HG03565 (cell line): ENCODE results near the gene ANGPTL2.

Source experiments
- ATAC-seq: cut with Tn5 transposase; IDR thresholded peaks from one replicate; pipeline ENCODE4 v1.9.1; 2021; ENCODE audit warnings: mild to moderate bottlenecking, moderate library complexity; ENCODE audit not compliant: unreplicated experiment

Gene ANGPTL2

DNA sequence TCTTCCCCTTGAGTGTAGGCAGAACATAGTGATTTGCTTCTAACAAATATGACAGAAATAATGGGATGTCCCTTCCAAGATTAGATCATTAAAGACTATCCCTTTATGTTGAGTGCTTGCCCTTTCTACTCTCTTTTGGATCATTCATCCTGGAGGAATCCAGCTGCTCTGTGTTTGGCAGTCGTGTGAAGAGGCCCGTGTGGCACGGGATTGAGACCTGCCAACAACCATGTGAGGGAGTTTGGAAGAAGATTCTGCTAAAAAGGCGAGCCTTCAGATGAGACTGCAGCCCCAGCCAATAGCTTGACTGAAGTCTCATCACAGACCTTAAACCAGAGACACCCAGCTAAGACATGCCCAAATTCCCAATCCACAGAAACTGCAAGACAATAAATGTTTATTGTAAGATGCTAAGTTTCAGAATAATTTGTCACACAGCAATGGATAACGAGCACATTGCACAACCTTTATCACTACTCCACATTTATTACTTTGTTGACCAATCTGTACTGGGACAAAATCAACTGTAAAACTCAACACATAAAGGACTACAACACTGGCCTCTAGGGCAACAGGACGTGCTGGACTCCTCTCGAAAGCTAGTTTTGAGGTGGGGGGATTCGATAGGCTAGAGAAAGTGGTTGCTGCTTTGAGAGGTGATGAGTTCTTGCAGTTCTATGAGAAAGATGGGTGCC, 42.8 kb downstream of the ANGPTL2 start:
- no peak for ATAC-seq

- ATAC-seq, result no peak
Observed at GRCh38 chr9:127078988-127079387, 43.4 kb downstream of the ANGPTL2 start.

- ATAC-seq, result no peak
Observed at GRCh38 chr9:127078336-127078735, 44.1 kb downstream of the ANGPTL2 start.

DNA sequence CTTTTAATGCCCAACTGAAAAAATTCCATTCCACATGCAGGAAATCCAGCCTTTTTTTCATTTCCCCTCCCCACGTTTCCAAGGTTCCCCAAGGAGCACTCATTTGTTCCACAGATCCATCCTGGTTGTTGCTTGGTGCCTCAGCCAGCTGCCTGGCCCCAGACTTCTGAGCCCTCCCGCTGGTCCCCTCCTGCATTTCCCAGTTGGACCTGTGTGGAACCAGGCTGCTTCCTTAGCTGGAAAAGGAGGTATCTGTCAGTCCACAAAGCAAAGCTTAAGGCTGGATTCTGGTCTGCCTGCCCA, 44.8 kb downstream of the ANGPTL2 start:
- no peak for ATAC-seq

- no peak for ATAC-seq
Observed at GRCh38 chr9:127076860-127077643, 45.4 kb downstream of the ANGPTL2 start.

- ATAC-seq, result no peak
Observed at GRCh38 chr9:127075624-127076372, 46.6 kb downstream of the ANGPTL2 start.

- ATAC-seq, result no peak
Observed at GRCh38 chr9:127074561-127075548, 47.6 kb downstream of the ANGPTL2 start.

DNA sequence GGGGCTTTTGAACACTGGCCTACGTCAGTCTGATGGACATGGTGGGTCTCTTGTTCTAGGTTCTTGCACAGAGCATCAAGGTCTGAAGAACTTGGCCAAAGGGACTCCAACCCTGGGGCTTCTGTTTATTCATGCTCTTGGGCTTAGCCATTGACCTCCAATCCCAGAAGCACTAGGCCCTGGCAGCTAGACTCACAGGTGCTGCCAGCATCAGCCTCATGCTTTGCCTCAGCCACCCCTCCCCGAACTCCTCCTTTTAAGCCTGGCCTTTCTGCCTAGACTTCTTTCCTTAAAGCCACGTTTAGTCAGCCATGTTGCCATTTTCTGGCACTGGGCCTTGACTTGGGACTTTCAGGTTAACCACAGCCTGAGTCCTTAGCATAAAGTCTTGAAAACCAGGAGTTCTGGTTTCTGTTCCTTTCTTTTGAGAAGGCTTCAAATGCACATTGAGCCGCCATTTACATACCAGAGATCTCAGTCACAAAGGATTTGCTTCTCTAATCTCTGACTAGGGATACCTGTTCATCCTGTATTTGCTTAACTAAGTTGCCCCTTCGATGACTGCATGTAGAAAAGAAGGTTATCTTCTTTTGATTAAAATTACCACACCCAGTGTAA, 54.7 kb downstream of the ANGPTL2 start:
- no peak for ATAC-seq

GRCh38 chr9:127066851-127067136, 55.6 kb downstream of the ANGPTL2 start:
- no peak for ATAC-seq

DNA sequence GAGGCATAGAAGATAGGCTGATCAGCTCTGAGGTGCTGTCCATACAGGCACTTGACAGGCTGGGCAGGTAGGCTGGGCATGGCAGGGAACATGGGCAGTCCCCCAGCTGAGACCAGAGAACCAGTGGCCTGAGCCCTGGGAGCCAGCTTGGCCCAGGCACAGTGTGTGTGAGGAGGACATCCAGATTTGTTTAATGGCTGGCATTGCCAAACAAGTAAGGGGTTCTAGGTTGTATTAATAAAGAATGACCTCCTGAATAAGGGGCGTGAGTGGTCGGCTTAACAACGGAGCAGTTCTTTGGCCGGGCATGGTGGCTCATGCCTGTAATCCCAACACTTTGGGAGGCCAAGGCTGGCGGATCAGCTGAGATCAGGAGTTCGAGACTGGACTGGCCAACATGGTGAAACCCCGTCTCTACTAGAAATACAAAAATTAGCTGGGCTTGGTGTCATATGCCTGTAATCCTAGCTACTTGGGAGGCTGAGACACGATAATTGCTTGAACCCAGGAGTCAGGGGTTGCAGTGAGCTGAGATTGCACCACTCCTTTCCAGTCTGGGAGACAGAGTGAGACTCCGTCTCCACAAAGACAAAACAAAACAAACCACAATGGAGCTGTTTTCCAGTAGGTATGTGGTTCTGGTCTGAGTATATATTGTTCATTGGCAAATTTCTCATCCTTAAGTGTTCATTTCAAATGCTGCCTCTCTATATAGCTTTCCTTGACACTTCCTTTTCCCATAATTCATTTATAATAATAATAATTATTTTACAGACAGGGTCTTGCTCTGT, 56.2 kb downstream of the ANGPTL2 start:
- no peak for ATAC-seq

- ATAC-seq, result no peak
Observed at GRCh38 chr9:127065592-127065991, 56.8 kb downstream of the ANGPTL2 start.

- no peak for ATAC-seq
Observed at GRCh38 chr9:127064335-127064734, 58.1 kb downstream of the ANGPTL2 start.

- no peak for ATAC-seq
Observed at GRCh38 chr9:127061411-127061810, 61.0 kb downstream of the ANGPTL2 start.

GRCh38 chr9:127059765-127060361, 62.6 kb downstream of the ANGPTL2 start:
- ATAC-seq, result no peak

DNA sequence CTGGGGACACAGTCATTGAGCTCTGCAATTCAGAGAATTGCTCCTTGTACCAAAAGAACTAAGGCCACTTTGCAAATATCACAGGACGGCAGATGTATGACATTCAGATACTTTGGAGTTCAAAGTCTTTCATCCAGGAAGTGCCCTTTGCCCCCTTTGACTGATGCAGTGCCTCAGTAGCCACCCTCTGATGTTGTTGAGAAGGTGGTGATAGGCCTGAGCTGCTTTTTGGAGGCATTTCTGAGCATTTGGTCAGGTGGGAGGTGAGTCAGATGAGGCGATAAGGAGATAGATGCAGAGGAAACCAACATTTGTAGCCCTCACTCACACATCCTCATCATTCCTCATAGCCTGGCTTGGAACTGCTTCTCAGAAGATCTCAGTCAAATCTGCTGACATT, 63.4 kb downstream of the ANGPTL2 start:
- no peak for ATAC-seq

DNA sequence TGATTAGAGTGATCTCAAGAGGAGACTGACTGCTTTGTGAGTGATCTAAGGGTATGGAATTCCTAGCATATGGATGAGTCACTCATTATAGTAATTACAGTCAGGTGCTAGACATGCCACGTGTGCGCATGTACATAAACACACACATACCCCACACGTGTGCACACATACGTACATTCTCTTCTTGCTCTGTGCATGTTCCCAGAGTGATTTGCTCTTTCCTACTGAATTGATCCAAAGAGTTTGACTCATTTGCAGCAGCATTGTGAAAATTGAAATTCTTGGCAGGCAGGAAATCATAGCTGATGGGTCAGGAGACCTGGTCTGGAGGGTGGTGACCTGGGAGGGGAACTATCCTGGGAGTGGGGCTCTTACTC, 63.8 kb downstream of the ANGPTL2 start:
- no peak for ATAC-seq

DNA sequence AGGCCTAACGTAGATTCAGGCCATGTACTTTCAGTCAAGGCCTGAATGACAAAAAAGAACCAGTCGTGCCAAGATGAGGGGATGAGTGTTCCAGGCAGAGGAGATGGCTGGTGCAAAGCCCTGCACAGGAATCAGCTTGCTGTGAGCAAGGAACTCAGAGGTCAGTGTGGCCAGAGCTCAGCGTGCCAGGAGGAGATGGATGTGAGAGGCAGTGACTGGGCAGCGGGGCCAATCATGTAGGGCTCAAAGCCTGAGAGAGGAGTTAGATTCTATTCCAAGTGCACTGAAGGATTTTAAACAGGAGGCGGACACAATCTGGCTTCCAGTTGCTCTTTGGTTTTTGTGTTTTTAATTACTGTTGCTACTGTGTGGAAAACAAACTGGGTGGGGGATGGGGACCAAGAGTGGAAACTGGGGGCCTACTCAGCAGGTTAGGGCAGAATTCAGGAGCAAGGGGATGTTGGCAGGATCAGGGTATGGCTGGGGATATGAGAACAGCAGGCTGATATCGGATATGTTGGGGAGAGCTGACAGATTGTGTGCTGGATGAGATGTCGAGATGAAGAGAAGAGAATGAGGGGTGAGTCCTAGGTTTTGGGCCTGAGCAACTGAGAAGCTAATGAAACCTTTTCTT, 64.3 kb downstream of the ANGPTL2 start:
- no peak for ATAC-seq

DNA sequence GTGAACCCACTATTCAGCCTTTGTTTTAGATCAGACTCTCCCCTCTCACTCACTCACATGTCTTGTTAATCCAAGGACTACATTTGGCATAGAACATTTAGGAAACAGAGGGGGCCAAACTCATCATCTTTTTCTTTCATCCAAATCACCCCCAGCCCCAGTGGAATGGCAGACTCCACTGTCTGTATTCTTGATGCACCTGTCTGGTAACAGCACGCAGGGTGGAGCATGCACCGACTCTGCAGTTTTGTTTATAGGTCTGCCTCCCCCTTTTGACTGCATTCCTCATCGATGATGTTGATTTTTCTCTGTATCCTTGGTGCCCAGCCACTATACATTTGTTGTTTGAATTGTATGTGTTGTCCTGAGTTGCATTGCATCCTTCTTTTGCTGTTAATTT, 66.0 kb downstream of the ANGPTL2 start:
- no peak for ATAC-seq
